NCI-H2081 treated with DMSO at 0.1 percent for 48 hours (cell line): ENCODE measurements around the gene PXDN.

Experiments used
- DNase-seq: peaks from one replicate; lab custom pipeline; 2025; lab: John Stamatoyannopoulos, UW

The PXDN gene

GRCh38 chr2:1755436-1756191 is 11.3 kb upstream of the PXDN start:
- DNase-seq = no peak

GRCh38 chr2:1754461-1755170 is 10.3 kb upstream of the PXDN start:
- DNase-seq = no peak

GRCh38 chr2:1754046-1754445 is 9.7 kb upstream of the PXDN start:
- DNase-seq = no peak

- no peak for DNase-seq
Measured at GRCh38 chr2:1752751-1753150, 8.4 kb upstream of the PXDN start.

- no peak for DNase-seq
Measured at GRCh38 chr2:1751767-1752725, 7.7 kb upstream of the PXDN start.

- DNase-seq = peak; percentile 35
Measured at GRCh38 chr2:1750933-1751766, 6.8 kb upstream of the PXDN start.

GRCh38 chr2:1750270-1750932 is 6.1 kb upstream of the PXDN start:
- DNase-seq = no peak

GRCh38 chr2:1749489-1750119 is 5.3 kb upstream of the PXDN start:
- DNase-seq = no peak

- no peak for DNase-seq
Measured at GRCh38 chr2:1748741-1749488, 4.6 kb upstream of the PXDN start.

- DNase-seq = no peak
Measured at GRCh38 chr2:1748176-1748740, 3.9 kb upstream of the PXDN start.

GRCh38 chr2:1747065-1747941 is 3.0 kb upstream of the PXDN start:
- DNase-seq = no peak

GRCh38 chr2:1746174-1747064 is 2.1 kb upstream of the PXDN start:
- DNase-seq = no peak

- no peak for DNase-seq
Measured at GRCh38 chr2:1745171-1746023, 1.1 kb upstream of the PXDN start.

- DNase-seq = no peak
Measured at GRCh38 chr2:1744151-1744445, 217 bp downstream of the PXDN start.

- DNase-seq = no peak
Measured at GRCh38 chr2:1743396-1744150, 742 bp downstream of the PXDN start.
